Loucy (cell line): ENCODE data around the gene TNFRSF13B.
A peak's percentile ranks its signal among the peaks of the same experiment; 100 is the strongest.

ENCODE experiments used
- H2AFZ ChIP-seq: fragments of 200-600 bp; sonication (generic); 2 replicates; pipeline ENCODE4 v1.6.0; 2016; ENCODE audit warnings: antibody characterized with exemption, mild to moderate bottlenecking, low read length, moderate library complexity
- H3F3A ChIP-seq: fragments of 200-600 bp; 2 replicates; pipeline ENCODE4 v1.6.0; 2016; ENCODE audit warnings: antibody characterized with exemption, low read depth, mild to moderate bottlenecking
- H3K27me3 ChIP-seq: fragments of 200-600 bp; sonication (generic); 2 replicates; pipeline ENCODE4 v1.6.1; 2014; ENCODE audit warnings: low read length, mild to moderate bottlenecking; ENCODE audit not compliant: insufficient read depth, poor library complexity, severe bottlenecking
- H3K36me3 ChIP-seq: fragments of 200-600 bp; sonication (generic); 2 replicates; pipeline ENCODE4 v1.6.1; 2016; ENCODE audit warnings: low read length; ENCODE audit not compliant: insufficient read depth
- H3K4me1 ChIP-seq: fragments of 200-600 bp; sonication (generic); 2 replicates; pipeline ENCODE4 v1.5.1; 2014; ENCODE audit warnings: low read length, mild to moderate bottlenecking; ENCODE audit not compliant: insufficient read depth, poor library complexity, severe bottlenecking
- H3K4me2 ChIP-seq: fragments of 200-600 bp; sonication (generic); 2 replicates; pipeline ENCODE4 v1.6.0; 2014; ENCODE audit warnings: antibody characterized with exemption, low read length, low read depth, mild to moderate bottlenecking; ENCODE audit not compliant: poor library complexity, severe bottlenecking
- H3K4me3 ChIP-seq: fragments of 200-600 bp; sonication (generic); 2 replicates; pipeline ENCODE4 v1.5.1; 2014; ENCODE audit warnings: low read length, mild to moderate bottlenecking, mixed read lengths; ENCODE audit not compliant: poor library complexity, severe bottlenecking
- H3K79me2 ChIP-seq: fragments of 200-600 bp; sonication (generic); 2 replicates; pipeline ENCODE4 v1.6.1; 2014; ENCODE audit warnings: low read length; ENCODE audit not compliant: insufficient read depth
- H3K9ac ChIP-seq: fragments of 200-600 bp; sonication (generic); 2 replicates; pipeline ENCODE4 v1.6.0; 2014; ENCODE audit warnings: mild to moderate bottlenecking, low read depth, low read length, moderate library complexity; ENCODE audit not compliant: poor library complexity, severe bottlenecking
- H3K9me2 ChIP-seq: fragments of 200-600 bp; sonication (generic); replicated peaks from 2 replicates; pipeline ENCODE4 v1.6.1; 2016; ENCODE audit warnings: low read depth, low read length, mixed read lengths
- H3K9me3 ChIP-seq: fragments of 200-600 bp; sonication (generic); 2 replicates; pipeline ENCODE4 v1.6.1; 2014; ENCODE audit warnings: mild to moderate bottlenecking, antibody characterized with exemption, low read length, low read depth; ENCODE audit not compliant: insufficient read depth
- H4K20me1 ChIP-seq: fragments of 200-600 bp; sonication (generic); 2 replicates; pipeline ENCODE4 v1.6.0; 2014; ENCODE audit warnings: antibody characterized with exemption, low read length, mild to moderate bottlenecking; ENCODE audit not compliant: insufficient read depth, poor library complexity, severe bottlenecking
- EZH2phosphoT487 ChIP-seq: fragments of 200-600 bp; IDR thresholded peaks from 2 replicates; pipeline ENCODE4 v1.6.1; 2018; ENCODE audit warnings: antibody characterized with exemption, mild to moderate bottlenecking, moderate library complexity, borderline replicate concordance
- TF ChIP-seq, protein P1 (sequence below): fragments of 200-600 bp; sonication (generic); conservative IDR thresholded peaks from 2 replicates; pipeline ENCODE4 v1.5.1; 2014; ENCODE audit warnings: mild to moderate bottlenecking, antibody characterized with exemption, low read length

Gene TNFRSF13B

DNA sequence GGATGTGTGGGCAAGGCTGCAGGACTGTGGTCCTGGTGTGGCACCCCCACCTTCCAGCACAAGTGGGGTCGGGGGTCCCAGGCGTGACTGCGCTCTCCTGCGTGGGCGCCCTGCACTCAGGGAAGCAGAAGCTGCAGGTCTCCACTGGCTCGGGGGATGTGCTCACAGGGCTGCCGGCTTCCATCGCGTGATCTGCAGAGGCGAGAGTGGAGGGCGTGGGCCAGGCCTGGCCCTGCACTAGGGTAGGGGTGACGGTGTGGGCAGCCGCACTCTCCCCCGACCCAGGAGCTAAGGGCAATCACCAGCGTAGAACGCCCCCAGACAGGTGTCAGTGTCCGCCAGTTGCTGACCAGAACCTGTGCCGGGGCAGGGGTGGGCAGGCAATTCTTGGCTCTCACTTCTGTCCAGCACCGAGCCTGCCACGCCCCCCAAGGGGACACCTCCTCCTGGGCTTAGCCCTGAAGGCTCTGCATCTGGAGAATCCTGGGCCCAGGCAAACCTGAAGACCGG lies 32.3 kb downstream of the TNFRSF13B start:
- Histone ChIP-seq H3K4me2 (no peak overlapping the region), H3K27me3 (no peaks in the 10 kb centered on the region), H4K20me1 (no peaks in the 10 kb centered on the region), H3K79me2 (no peaks in the 10 kb centered on the region), H2AFZ (no peak overlapping the region; the same call in 1 of the 2 replicates), H3K9ac (no peak overlapping the region), H3K9me3 (no peaks in the 10 kb centered on the region), H3F3A (no peaks in the 10 kb centered on the region), H3K4me1 (peaks cover 11% of the 10 kb centered on the region), H3K4me3 (no peak overlapping the region), H3K9me2 (no peaks in the 10 kb centered on the region), H3K36me3 (no peaks in the 10 kb centered on the region)
- TF ChIP-seq EZH2phosphoT487 = no peak
- TF ChIP-seq, protein P1, sequence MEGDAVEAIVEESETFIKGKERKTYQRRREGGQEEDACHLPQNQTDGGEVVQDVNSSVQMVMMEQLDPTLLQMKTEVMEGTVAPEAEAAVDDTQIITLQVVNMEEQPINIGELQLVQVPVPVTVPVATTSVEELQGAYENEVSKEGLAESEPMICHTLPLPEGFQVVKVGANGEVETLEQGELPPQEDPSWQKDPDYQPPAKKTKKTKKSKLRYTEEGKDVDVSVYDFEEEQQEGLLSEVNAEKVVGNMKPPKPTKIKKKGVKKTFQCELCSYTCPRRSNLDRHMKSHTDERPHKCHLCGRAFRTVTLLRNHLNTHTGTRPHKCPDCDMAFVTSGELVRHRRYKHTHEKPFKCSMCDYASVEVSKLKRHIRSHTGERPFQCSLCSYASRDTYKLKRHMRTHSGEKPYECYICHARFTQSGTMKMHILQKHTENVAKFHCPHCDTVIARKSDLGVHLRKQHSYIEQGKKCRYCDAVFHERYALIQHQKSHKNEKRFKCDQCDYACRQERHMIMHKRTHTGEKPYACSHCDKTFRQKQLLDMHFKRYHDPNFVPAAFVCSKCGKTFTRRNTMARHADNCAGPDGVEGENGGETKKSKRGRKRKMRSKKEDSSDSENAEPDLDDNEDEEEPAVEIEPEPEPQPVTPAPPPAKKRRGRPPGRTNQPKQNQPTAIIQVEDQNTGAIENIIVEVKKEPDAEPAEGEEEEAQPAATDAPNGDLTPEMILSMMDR = no peak

DNA sequence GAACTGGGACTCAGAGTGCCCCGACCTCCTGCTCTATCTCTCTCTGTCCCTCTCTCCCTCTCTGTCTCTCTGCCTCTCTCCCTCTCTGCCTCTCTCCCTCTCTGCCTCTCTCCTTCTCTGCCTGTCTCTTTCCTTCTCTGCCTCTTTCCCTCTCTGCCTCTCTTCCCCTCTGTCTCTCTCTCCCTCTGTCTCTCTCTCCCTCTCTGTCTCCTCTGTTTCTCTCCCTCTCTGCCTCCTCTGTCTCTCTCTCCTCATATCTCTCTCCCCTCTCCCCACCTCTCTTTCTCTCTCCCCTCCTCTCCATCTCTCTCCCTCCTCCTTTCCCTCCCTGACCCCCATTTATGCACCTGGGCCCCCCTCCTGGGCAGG lies 32.7 kb downstream of the TNFRSF13B start:
- Histone ChIP-seq H3K9me3 (no peaks in the 10 kb centered on the region), H3K9me2 (no peaks in the 10 kb centered on the region), H2AFZ (peak overlapping the region; percentile 66; the same call in 1 of the 2 replicates), H3K4me2 (peak overlapping the region; percentile 38), H3F3A (no peaks in the 10 kb centered on the region), H3K27me3 (no peaks in the 10 kb centered on the region), H4K20me1 (no peaks in the 10 kb centered on the region), H3K4me3 (no peak overlapping the region), H3K36me3 (no peaks in the 10 kb centered on the region), H3K9ac (no peak overlapping the region), H3K79me2 (no peaks in the 10 kb centered on the region), H3K4me1 (peaks cover 11% of the 10 kb centered on the region)
- no peak for TF ChIP-seq EZH2phosphoT487
- TF ChIP-seq, protein P1 = no peak

DNA sequence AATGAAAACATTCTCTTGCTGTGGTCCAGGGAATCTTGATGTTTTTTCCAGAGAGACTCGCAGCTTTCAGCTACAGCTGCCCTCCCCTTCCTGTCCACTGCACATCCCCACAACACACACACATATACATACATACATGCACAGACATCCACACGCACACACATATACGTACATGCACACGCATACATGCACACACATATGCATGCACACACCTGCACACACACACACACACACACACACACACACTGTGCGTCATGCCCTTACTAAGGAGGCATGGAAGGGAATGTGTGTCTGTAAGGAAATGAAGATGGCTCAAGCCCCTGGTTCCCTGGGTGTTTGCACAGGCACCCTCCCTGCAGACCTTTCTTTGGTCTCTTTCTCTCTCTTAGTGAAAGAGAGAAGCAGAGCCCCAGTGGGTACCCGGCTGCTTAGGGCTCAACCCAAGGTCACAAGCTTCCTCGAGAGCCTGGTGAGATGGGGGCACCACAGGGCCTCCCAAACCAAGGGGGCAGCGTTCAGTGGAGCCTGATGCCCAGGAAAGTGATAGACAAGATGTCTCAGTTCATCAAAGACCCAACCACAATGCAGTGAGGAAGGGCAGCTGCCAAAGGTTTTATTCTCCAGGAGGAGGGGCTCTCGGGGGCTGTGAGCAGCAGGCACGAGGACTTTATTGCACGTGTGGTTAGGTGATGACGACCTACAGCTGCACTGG lies 33.3 kb downstream of the TNFRSF13B start:
- Histone ChIP-seq H3K36me3 (no peaks in the 10 kb centered on the region), H3K4me1 (peaks cover 11% of the 10 kb centered on the region), H3K9me3 (no peaks in the 10 kb centered on the region), H3K27me3 (no peaks in the 10 kb centered on the region), H3K4me3 (no peak overlapping the region), H3K9me2 (no peaks in the 10 kb centered on the region), H3K79me2 (no peaks in the 10 kb centered on the region), H2AFZ (peak overlapping the region; percentile 66; the same call in 1 of the 2 replicates), H4K20me1 (no peaks in the 10 kb centered on the region), H3F3A (no peaks in the 10 kb centered on the region), H3K9ac (no peak overlapping the region), H3K4me2 (peak overlapping the region; percentile 38)
- TF ChIP-seq, protein P1 = no peak
- no peak for TF ChIP-seq EZH2phosphoT487
